Raji (cell line): ENCODE results near the gene CAPN9.

Source experiments
- POLR2A ChIP-seq: IDR thresholded peaks from 2 replicates; pipeline ENCODE4 v1.6.1; 2011; ENCODE audit warnings: low read depth, low read length, control low read depth; ENCODE audit not compliant: insufficient read depth

CAPN9 gene

DNA sequence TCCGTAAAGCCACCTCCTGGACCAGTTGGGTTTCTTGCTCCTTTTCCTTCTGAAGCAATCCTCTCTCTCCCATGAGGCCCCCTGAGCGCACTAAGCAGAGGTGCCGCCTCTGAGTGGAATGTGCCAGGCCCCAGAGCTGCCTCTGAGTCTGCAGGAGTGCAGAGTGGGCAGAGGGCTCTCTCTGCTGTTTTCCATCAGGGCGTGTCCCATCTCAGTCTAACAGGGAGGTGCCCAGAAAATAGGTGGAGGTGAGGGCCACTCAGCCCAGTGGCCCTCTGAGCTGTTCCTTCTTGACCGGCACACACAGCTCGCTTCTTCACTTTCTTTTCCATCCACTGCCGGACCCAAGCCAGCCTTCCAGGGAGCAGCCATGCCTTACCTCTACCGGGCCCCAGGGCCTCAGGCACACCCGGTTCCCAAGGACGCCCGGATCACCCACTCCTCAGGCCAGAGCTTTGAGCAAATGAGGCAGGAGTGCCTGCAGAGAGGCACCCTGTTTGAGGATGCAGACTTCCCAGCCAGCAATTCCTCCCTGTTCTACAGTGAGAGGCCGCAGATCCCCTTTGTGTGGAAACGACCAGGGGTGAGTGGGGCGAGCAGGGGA is at the start of gene CAPN9:
TSS of gene CAPN9 (plus strand) at position 262 of the 604 bp plus-strand sequence. CDS start at position 371, 109 bp downstream.
- no peak for TF ChIP-seq POLR2A

DNA sequence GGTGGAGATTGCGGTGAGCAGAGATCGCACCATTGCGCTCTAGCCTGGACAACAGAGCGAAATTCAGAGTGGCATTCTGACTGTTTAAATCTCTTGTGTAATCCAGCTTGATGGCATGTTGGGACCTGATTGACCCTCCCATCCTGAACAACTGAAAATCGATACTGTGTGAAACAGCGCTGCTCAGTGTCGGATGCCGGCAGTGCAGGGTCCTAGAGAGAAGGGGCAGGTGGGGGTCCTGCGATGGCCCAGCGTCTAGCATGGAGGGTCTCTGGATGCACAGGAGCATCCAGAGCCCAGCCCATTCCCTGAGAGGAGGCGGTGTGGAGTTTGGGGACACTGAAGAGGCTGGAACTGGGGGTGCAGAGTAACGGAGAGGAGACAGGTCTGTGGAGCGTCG is 49.1 kb upstream of the CAPN9 start:
- TF ChIP-seq POLR2A = no peak

DNA sequence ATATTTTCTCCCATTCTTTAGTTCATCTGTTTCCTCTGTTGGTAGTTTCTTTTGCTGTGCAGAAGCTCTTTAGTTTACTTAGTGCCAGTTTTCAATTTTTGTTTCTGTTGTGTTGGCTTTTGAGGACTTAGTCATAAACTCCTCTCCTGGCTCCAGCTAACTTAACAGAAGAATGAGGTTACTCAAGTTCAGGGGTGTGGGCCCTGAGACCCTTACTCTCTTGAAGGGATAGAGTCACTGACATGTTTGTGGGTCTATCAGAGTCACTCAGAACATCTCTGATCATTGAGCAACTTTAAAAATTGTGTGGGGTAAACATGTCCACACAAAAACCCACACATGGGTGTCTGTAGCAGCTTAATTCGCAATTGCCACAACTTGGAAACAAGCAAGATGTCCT is 47.5 kb upstream of the CAPN9 start:
- no peak for TF ChIP-seq POLR2A

DNA sequence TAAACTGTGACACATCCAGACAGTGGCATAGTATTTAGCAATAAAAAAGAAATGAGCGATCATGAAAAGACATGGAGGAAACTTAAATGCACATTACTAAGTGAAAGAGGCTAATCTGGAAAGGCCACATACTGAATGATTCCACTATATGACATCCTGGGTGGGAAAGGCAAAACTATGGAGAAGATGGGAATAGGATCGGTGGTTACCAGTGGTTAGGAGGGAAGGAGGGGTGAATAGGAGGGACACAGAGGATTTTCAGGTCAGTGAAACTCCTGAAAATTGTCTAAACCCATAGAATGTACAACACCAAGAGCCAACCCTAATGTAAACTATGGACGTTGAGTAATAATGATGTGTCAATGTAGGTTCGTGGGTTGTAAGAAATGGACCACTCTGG is 47.1 kb upstream of the CAPN9 start:
- no peak for TF ChIP-seq POLR2A

- TF ChIP-seq POLR2A = no peak
These were observed 45.8 kb upstream of the CAPN9 start for GRCh38 chr1:230701434-230701833.

DNA sequence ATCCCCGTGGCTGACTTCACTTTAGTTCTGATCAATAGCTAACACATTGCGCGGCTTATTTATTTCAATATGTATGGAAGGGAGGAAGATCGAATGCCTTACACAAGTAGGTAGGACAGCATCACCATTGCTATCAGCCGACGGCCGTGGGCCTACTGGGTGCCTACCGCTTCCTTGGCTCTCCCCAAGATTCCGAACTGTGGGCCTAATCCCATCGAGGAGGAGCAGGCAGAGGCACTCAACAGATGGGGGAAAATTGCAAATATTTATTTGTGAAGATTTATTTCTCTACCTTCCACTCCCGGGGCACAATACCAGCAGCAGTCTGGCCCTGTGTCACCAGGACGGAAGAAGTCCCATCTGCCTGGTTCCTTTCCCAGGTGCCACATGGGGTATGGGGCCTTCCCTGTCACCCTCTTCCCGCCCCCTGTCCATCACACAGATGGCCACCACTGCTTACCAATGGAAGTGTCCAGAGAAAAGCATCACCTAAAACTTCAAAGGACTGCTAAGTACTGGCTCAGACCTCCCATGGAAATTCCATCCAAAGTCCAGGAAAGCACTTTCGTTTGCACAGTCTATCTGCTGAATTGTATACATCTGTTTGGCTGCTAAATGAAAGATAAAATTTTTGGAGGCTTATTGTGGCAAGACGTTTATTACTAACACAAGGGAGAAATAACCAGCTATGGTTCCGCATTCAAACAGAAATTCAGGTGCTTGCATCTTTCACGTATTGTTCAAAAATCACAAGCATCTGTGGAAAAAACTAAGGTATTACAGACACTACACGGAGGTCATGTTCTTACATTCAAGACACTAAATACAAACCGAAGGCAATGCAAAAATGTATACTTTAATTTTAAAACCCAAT is 45.1 kb upstream of the CAPN9 start:
- TF ChIP-seq POLR2A = no peak

GRCh38 chr1:230702934-230703678 is 44.1 kb upstream of the CAPN9 start:
- no peak for TF ChIP-seq POLR2A

- no peak for TF ChIP-seq POLR2A
These were observed 43.4 kb upstream of the CAPN9 start for GRCh38 chr1:230703679-230704385.

GRCh38 chr1:230704830-230705229 is 42.4 kb upstream of the CAPN9 start:
- TF ChIP-seq POLR2A = no peak

GRCh38 chr1:230705289-230706019 is 41.7 kb upstream of the CAPN9 start:
- TF ChIP-seq POLR2A = no peak

GRCh38 chr1:230706020-230706699 is 41.0 kb upstream of the CAPN9 start:
- no peak for TF ChIP-seq POLR2A

DNA sequence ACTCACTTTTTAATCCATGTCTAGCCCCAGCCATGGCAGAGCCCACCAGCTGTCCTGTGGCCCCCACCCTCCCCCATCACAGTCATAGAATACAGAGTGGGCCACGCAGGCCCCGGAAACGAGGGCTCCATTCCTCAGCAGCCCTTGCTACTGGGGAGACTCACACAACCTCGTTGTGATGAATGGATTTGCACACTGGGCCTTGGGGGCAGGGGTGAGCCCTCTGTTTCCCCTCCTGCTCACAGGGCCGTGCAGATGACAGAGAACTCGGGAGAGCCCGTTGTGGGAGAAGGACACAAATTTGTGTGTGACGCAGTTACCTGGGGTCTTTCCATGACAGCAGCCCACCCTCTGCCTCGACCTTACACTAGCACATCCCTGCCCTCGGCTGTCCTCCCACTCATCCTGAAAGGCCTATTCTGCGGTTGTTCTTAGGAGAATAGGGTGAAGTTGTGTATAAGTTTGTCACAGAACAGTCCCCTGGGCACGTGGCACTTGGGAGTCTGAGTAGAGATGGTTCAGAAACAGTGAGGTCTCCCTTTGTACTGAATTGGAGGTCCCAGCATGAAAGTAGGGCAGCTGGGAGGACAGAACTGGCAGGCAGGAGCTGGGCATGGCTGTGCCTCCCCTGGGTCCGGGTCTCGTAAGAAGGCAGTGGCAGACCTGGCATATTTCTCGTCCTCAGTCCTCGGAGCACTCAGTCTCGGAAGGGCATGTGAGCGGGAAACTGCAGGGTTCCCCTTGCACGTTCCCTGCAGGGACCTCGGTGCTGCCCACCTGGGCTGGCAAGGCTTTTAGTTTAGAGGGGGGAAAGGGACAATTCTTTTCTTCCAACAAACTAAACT is 40.1 kb upstream of the CAPN9 start:
- no peak for TF ChIP-seq POLR2A
